Stimulated activated effector memory CD8-positive, alpha-beta T cell treated with anti-CD3 and anti-CD28 coated beads, Interleukin-12 subunit alpha, Interleukin-12 subunit beta, amount 100 ng/mL, for 72 hours (primary cell): ENCODE measurements around the gene DBNDD2.
A peak's percentile ranks its signal among the peaks of the same experiment; 100 is the strongest.

Experiments
- ATAC-seq: fragments of 150-1000 bp; cut with Tn5 transposase; 2 replicates; pipeline ENCODE4 v1.10.0; 2021
- DNase-seq, 2 donors: peaks; one replicate each; pipeline ENCODE4 v3.0.0; 2021 to 2022; ENCODE audit warnings: low spot score in 2 of 2
- H3K27ac Mint-ChIP-seq: one replicate; pipeline ENCODE4 v1.8.0; 2022; ENCODE audit warnings: mild to moderate bottlenecking, mixed read lengths
- H3K36me3 Mint-ChIP-seq: one replicate; pipeline ENCODE4 v1.8.0; 2022; ENCODE audit warnings: mild to moderate bottlenecking, mixed read lengths
- H3K4me1 Mint-ChIP-seq: one replicate; pipeline ENCODE4 v1.8.0; 2022; ENCODE audit warnings: mixed read lengths
- H3K4me3 Mint-ChIP-seq: one replicate; pipeline ENCODE4 v1.8.0; 2022; ENCODE audit warnings: mild to moderate bottlenecking, mixed read lengths
- H3K9me3 Mint-ChIP-seq: one replicate; pipeline ENCODE4 v1.8.0; 2022; ENCODE audit warnings: mixed read lengths

DBNDD2 gene

DNA sequence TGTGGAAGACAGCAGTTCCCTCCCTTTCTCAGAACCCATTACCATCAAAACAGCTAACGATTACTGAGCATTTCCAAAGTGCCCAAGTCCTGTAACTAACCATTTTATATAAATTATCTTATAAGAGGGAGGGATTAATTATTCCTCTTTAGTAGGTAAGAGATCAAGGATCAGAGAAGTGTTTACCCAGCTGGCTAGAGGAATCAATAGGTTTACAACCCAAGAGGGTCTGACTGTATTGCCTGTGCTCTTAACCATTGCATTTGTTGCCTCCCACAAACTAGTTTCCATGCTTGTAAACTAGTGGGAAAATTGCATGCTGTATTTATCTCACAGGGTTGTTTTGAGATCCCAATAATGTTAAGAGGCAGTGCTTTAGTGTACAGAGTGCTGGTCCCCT is 3.7 kb upstream of the DBNDD2 start:
- Mint-ChIP-seq H3K4me3 (peak overlapping the region; percentile 68), H3K27ac (peak overlapping the region; percentile 52), H3K36me3 (no peaks in the 10 kb centered on the region), H3K4me1 (peaks cover 27% of the 10 kb centered on the region), H3K9me3 (peaks cover 10% of the 10 kb centered on the region)
- DNase-seq = no peak
- ATAC-seq = no peak

DNA sequence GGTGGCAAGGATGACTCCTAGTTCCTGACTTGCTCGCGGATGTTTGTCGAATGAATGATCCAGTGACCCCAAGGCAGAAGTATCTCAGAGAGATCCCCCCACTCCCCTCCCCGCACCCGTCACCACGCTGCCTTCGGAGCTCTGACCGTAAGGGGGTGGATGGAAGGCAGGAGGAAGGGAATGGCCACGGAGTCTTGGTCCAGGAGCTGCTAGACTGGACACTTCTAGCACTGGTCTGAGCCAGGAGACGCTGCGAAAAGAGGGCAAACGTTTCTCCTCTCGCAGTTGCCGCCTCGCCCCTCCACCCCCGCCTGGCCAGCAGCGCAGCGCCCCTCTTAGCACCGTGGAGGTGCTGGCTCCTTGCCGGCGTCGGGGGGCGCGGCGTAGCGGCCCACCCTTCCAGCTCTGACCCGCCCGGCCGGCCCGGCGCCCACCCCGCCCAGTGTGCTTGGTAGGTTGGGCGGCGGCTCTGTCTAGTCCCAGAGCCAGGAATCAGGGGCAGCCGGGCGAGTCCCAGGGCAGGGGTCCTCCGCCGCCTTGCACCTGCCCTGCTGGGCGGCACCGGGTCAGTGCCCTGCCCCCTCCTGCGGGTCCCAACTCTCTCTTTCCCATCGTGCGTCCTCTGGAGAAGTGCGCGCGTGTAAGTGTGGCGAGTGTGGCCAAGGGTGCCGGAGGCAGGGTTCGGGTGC is 2.4 kb upstream of the DBNDD2 start:
- no peak for DNase-seq
- peak overlapping the region; percentile 52 for H3K27ac Mint-ChIP-seq
- peak; percentile 71 for ATAC-seq
- peak overlapping the region; percentile 68 for H3K4me3 Mint-ChIP-seq
- peaks cover 5% of the 10 kb centered on the region for H3K9me3 Mint-ChIP-seq
- H3K4me1 Mint-ChIP-seq = peaks cover 25% of the 10 kb centered on the region
- H3K36me3 Mint-ChIP-seq = no peaks in the 10 kb centered on the region

DNA sequence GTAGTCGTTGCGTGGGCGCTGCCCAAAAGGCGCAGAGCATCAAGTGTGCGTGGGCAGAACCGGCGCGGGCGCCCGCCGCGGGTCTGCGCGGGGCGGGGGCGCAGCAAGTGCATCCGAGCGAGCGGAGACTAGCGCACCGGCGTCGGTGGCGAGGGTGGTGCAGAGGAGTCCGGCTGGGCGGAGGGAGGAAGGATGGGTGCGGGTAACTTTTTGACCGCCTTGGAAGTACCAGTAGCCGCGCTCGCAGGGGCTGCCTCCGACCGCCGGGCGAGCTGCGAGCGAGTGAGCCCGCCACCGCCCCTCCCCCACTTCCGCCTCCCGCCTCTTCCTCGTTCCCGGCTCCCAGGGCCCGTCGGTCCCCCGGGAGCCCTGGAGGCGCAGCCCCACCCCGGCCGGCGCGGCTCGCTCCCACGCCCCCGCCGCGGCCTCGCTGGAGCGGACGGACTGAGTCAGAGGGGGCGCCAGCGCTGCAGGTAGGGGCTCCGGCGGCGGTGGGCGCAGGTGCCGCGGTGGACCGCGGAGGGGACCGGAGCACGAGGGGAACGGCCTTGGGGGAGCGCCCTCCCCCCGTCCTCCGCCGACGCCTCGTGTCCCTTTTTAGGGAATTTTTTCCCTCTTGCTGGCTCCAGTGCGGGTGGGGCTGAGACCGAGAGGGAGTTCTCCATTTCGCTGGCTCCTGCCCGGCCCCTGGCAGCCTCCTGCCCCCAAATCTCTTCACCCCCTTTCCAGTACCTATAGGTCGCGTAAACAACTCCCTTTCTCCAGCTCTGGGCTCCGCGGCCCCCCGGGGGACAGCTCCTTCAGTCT is 1.6 kb upstream of the DBNDD2 start:
- peak overlapping the region; percentile 68 for H3K4me3 Mint-ChIP-seq
- no peaks in the 10 kb centered on the region for H3K36me3 Mint-ChIP-seq
- DNase-seq (peak; percentile 33 to 67), ATAC-seq (peak; percentile 67)
- H3K4me1 Mint-ChIP-seq = peaks cover 25% of the 10 kb centered on the region
- H3K27ac Mint-ChIP-seq = no peak overlapping the region
- H3K9me3 Mint-ChIP-seq = peaks cover 5% of the 10 kb centered on the region

DNA sequence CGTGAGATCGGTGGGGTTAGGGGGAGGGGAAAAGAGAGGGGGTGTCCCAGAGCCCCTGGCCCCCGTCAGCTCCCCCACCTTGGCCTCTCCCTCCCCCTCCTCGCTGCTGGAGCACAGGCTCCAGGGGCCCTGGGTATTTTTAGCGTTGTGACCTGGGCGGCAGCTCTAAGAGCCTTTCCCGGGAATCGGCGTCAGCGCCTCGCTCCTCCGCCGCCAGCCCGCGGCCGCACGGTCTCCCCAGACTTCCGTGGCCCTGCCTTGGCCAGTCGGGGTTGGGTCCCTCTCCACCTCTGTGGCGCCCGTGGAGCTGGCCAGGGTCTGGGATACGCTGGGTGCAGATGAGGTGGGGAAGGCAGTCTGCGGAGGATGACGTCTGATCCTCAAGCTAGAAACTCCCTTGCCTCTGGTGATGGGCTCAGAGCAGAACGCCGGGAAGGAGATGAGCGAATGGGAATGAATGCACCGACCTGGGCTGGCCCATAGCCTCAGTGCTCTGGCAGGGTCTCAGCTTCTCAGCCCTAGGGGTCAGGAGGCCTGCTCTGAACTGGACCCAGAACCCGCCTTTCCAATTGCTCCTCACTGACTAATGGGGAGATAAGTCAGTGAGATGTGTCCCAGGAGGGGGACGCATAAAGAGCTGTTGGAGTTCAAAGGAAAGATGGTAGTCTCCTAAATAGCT is 883 bp upstream of the DBNDD2 start:
- peaks cover 25% of the 10 kb centered on the region for H3K4me1 Mint-ChIP-seq
- ATAC-seq (no peak), DNase-seq (no peak)

DNA sequence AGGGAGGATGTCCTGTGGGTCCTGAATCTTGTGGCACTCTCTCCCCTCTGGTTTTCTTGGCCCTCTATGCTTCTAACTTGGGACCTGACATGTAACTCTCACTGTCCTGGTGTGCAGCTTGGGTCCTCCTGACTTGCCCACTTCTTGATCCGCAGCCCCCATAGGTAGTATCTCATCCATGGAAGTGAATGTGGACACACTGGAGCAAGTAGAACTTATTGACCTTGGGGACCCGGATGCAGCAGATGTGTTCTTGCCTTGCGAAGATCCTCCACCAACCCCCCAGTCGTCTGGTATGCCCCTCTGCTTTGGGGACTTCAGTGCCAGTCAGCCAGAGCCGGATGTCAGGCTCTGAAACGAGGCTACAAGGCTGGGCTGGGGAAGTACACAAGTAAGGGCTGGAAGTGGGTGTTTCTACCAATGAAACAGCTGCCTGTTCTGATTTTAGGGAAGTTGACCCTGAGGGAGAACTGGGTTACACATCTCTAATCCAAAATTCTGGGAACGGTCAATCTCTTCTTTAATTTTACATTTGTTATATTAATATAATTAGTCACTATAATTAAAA is 641 bp downstream of the DBNDD2 start:
- Mint-ChIP-seq H3K9me3 (no peaks in the 10 kb centered on the region), H3K27ac (no peak overlapping the region), H3K4me3 (no peak overlapping the region), H3K36me3 (no peaks in the 10 kb centered on the region), H3K4me1 (peaks cover 25% of the 10 kb centered on the region)
- ATAC-seq (no peak), DNase-seq (no peak)

More for the DNA sequence above, 883 bp upstream of the DBNDD2 start:
- H3K27ac Mint-ChIP-seq = no peak overlapping the region
- peak overlapping the region; percentile 68 for H3K4me3 Mint-ChIP-seq
- no peaks in the 10 kb centered on the region for H3K9me3 Mint-ChIP-seq
- H3K36me3 Mint-ChIP-seq = no peaks in the 10 kb centered on the region

DNA sequence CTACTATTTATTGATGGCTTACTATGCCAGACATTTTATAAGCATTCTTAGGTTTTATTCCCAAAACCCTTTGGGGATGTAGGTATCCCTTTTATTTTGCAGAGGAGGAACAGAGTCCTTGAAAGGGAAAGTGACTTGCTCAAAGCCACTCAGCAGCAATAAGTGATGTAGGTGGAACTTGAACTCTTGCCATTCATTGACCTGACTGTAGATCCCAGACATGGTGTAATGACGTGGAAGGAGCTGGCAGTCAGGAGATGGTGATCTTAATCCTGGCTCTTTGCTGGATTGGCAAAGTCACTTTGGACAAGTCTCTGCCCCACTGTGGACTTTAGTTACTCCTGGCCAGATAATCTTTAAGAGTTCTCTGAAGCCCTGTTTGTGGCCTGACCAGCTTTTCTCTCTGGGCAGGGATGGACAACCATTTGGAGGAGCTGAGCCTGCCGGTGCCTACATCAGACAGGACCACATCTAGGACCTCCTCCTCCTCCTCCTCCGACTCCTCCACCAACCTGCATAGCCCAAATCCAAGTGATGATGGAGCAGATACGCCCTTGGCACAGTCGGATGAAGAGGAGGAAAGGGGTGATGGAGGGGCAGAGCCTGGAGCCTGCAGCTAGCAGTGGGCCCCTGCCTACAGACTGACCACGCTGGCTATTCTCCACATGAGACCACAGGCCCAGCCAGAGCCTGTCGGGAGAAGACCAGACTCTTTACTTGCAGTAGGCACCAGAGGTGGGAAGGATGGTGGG is 1.6 kb downstream of the DBNDD2 start:
- ATAC-seq (no peak), DNase-seq (no peak)
- Mint-ChIP-seq H3K36me3 (no peaks in the 10 kb centered on the region), H3K4me3 (no peak overlapping the region), H3K27ac (no peak overlapping the region), H3K9me3 (no peaks in the 10 kb centered on the region), H3K4me1 (peaks cover 23% of the 10 kb centered on the region)

DNA sequence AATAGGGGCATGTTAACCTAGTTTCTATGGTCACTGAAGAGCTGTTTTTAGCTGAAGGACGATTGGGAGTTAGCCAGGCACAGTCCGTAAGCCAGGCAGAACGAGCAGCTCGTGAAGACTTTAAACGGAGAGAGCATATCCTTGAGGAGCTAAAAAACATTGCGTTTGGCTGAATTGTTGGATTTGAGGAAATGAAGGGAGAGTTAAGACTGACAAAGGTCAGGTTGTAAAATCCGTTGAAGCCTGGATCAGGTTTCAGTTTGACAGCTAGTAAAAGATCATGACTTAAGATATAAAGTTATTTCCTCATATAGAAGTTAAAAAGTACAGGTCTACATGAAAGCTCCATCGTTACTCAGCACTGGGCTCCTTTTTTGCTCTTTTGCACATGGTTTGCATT is 2.8 kb downstream of the DBNDD2 start:
- ATAC-seq = no peak
- no peak for DNase-seq
- H3K9me3 Mint-ChIP-seq = no peaks in the 10 kb centered on the region
- peaks cover 4% of the 10 kb centered on the region for H3K36me3 Mint-ChIP-seq
- no peak overlapping the region for H3K4me3 Mint-ChIP-seq
- H3K27ac Mint-ChIP-seq = no peak overlapping the region
- peaks cover 25% of the 10 kb centered on the region for H3K4me1 Mint-ChIP-seq

DNA sequence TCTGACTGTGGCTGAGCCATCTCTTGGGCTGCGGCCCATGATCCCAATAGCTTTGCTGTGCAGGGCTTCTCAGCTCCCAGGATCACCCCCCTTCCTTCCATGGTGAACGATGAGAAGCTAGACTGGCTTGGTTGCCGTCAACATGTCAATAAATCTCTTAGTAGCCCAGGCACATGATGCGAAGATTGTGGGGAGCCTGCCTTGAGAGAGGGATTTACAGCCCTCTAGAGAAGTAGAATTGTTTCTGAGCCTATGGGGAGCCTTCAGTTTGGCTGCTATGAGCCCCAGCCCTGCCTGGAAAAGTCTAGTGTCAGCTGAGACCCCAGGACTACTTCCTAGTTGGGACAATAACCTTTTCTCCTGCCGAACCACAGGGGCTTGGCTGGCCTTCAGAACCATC is 4.6 kb downstream of the DBNDD2 start:
- H3K36me3 Mint-ChIP-seq = peaks cover 14% of the 10 kb centered on the region
- ATAC-seq = no peak

DNA sequence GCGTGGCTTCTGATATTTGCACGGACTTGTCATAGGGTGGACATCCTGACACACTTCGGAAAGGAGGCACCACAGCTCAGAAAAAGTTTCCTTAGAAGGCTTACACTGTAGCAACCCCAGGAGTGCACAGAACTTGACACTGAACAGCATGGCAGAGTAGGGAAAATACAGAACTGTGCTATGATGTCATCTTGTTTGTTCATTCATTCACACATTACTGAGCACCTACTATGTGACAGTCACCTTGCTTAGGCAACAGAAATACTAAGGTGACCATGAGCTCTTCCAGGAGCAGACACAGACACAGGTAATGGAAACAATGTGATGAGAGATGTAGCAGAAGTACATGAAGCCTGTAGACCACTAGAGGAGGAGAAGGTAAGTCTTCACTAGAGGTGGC is 5.4 kb downstream of the DBNDD2 start:
- no peaks in the 10 kb centered on the region for H3K9me3 Mint-ChIP-seq
- no peak for ATAC-seq

More for the DNA sequence above, 4.6 kb downstream of the DBNDD2 start:
- Mint-ChIP-seq H3K9me3 (no peaks in the 10 kb centered on the region), H3K27ac (peak overlapping the region; percentile 68), H3K4me3 (no peak overlapping the region), H3K4me1 (peaks cover 34% of the 10 kb centered on the region)
- DNase-seq = no peak

DNA sequence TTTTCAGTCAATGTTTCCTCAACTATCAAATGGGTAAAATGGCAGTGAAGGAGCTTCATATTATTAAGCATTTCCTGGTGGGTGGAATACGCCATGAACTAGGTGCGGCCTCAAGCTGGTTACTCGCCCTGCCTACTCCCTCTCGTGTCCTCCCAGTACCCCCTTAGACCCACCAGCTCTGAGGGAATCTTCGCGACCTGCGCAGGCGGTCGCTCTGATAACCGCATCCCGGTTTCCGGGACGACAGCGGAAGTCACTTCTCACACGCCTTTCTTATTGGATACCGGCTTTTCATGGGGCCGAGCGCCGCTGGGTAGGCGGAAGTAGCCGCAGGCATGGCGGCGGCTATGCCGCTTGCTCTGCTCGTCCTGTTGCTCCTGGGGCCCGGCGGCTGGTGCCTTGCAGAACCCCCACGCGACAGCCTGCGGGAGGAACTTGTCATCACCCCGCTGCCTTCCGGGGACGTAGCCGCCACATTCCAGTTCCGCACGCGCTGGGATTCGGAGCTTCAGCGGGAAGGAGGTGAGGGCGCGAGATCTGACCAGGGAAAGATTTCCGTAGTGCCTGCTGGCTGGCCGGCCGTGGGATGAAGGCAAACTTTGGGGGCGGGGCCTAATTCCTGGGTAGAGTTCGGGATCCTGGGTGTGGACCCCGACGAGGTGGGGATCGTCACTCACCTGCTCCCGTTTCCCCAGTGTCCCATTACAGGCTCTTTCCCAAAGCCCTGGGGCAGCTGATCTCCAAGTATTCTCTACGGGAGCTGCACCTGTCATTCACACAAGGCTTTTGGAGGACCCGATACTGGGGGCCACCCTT is 7.9 kb downstream of the DBNDD2 start, which contains the start of gene PIGT:
PIGT (plus strand) TSS at position 320 of the 816 bp plus-strand sequence; CDS start at position 336, 16 bp downstream.
- no peaks in the 10 kb centered on the region for H3K9me3 Mint-ChIP-seq
- peak within 1 kb of the TSS; percentile 93 for H3K4me3 Mint-ChIP-seq
- H3K4me1 Mint-ChIP-seq = peaks cover 55% of the 10 kb centered on the region
- peak within 1 kb of the TSS; percentile 98 for H3K27ac Mint-ChIP-seq
- peaks cover 38% of the 10 kb centered on the region for H3K36me3 Mint-ChIP-seq
- ATAC-seq (peak; percentile 84), DNase-seq (peak; percentile 71 to 90)

More for the DNA sequence above, 5.4 kb downstream of the DBNDD2 start:
- Mint-ChIP-seq H3K4me3 (no peak overlapping the region), H3K36me3 (peaks cover 14% of the 10 kb centered on the region), H3K27ac (no peak overlapping the region), H3K4me1 (peaks cover 37% of the 10 kb centered on the region)
- no peak for DNase-seq

DNA sequence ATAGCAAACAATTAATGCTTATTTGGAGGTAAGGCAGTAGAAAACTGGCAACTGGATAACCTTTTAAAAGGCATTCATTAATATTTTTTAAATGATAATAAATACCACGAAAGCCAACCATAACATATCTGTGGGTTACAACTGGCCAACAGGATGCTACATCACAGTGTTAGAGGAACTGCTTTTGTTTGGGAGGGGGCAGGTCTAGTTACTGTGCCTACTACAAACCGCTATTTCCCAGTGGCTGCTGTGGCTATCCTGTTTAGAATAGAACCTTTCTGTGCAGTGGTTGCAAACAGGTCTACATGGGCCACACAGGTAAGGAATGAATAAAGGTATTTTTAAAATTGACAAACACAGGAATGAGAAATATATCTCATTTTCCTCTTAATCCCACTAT is 8.8 kb downstream of the DBNDD2 start:
- Mint-ChIP-seq H3K4me1 (peaks cover 55% of the 10 kb centered on the region), H3K4me3 (peak overlapping the region; percentile 93), H3K27ac (peak overlapping the region; percentile 98), H3K9me3 (no peaks in the 10 kb centered on the region), H3K36me3 (peaks cover 46% of the 10 kb centered on the region)
- ATAC-seq (no peak), DNase-seq (no peak)

DNA sequence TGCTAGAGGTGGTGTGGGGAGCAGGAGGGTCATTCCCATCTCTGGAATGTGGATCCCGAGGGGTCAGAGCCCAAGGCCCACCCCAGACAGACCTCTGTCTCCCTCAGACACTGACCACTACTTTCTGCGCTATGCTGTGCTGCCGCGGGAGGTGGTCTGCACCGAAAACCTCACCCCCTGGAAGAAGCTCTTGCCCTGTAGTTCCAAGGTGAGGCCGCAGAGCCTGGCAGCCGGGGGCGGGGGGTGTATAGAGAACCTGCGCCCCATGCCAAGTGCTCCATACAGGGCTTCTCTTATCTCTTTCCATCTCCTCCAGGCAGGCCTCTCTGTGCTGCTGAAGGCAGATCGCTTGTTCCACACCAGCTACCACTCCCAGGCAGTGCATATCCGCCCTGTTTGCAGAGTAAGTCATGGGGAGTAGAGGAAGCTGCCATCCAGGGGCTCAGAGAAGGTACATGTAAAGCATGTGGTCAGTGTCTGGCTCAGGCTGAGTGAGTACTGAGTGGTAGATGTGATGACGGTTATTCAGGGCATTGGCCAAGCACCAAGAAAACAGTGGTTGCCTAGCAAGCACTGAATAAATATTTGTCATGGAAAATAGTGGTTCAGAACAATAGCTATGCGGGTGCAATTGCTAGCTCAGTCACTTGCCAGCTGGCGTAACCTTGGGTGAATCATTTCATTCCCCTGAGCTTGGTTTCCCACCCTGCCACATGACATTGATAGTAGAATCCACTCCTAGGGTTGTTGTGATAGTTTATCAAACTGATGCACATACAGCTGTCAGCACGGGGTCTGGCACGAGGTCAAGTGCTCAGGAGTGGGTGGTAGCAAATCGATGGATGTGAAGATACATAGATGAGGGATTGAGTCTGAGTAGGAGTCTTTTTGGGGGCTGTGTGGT is 11.4 kb downstream of the DBNDD2 start:
- ATAC-seq = peak; percentile 89
- H3K4me1 Mint-ChIP-seq = peaks cover 55% of the 10 kb centered on the region
- peaks cover 72% of the 10 kb centered on the region for H3K36me3 Mint-ChIP-seq
- no peaks in the 10 kb centered on the region for H3K9me3 Mint-ChIP-seq
- peak overlapping the region; percentile 98 for H3K27ac Mint-ChIP-seq
- peak in 1 of 2 donors; percentile 58 for DNase-seq
- peak overlapping the region; percentile 55 for H3K4me3 Mint-ChIP-seq

DNA sequence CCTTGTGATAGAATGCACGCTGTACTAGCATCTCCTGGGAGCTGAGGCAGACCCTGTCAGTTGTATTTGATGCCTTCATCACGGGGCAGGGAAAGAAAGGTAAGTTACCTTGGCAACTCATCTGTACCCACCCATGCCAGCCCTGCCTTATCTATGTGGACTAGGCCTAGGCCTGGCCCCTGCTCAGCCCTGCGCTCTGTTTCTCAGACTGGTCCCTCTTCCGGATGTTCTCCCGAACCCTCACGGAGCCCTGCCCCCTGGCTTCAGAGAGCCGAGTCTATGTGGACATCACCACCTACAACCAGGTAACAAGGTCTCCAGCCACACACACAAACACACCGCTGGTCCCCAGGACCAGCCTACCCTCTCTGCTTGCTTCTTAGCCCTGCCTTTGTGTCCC is 12.0 kb downstream of the DBNDD2 start:
- Mint-ChIP-seq H3K27ac (peak overlapping the region; percentile 98), H3K9me3 (no peaks in the 10 kb centered on the region), H3K4me3 (no peak overlapping the region), H3K36me3 (peaks cover 78% of the 10 kb centered on the region), H3K4me1 (peaks cover 51% of the 10 kb centered on the region)
- ATAC-seq (no peak), DNase-seq (no peak)
